Spinal cord (tissue), 10 donors: ENCODE results near the gene ANKRD34A. TPM values are rescaled to one million over a fixed set of nuclear protein-coding genes. Genes with fewer than 3 reads are reported as not detected.

ENCODE experiments used
- DNase-seq, 6 donors: peaks; one replicate each; pipeline versions ENCODE4 v3.0.0 to v3.0.0-alpha.2; 2013 to 2015; ENCODE audit warnings: low spot score in 6 of 6, low read depth in 4 of 6
- H3K27ac ChIP-seq: one replicate; pipeline ENCODE4 v1.5.1; 2013; ENCODE audit warnings: low read depth, low read length, control low read depth
- H3K27me3 ChIP-seq: one replicate; pipeline ENCODE4 v1.6.1; 2013; ENCODE audit warnings: low read length; ENCODE audit not compliant: control insufficient read depth, insufficient read depth
- H3K36me3 ChIP-seq: one replicate; pipeline ENCODE4 v1.6.1; 2013; ENCODE audit warnings: low read length; ENCODE audit not compliant: control insufficient read depth, insufficient read depth
- H3K4me1 ChIP-seq: one replicate; pipeline ENCODE4 v1.6.1; 2013; ENCODE audit warnings: low read length; ENCODE audit not compliant: control insufficient read depth, insufficient read depth
- H3K4me3 ChIP-seq: one replicate; pipeline ENCODE4 v1.5.1; 2013; ENCODE audit warnings: low read depth, low read length, control low read depth
- H3K9me3 ChIP-seq: one replicate; pipeline ENCODE4 v1.6.1; 2013; ENCODE audit warnings: low read length; ENCODE audit not compliant: control insufficient read depth, insufficient read depth
- WGBS: methylation state at CpG from one replicate; pipeline ENCODE4 v1.1.5; 2013; ENCODE audit warnings: missing lambda C conversion rate; ENCODE audit not compliant: insufficient coverage; 5-methylcytosine and 5-hydroxymethylcytosine counted together
- polyA plus RNA-seq, 2 donors: library from polyadenylated mRNA; unstranded; fragments of 120-200 nt; gene quantifications; one replicate each; pipeline ENCODE4 v1.2.1, GENCODE V29; 2013; ENCODE audit not compliant: insufficient read length in 2 of 2
- total RNA-seq, 2 donors: library from RNA; depleted of rRNA in 1 of 2; stranded (reverse); fragments of 120-200 nt in 1 of 2; fragments of >200 nt in 1 of 2; gene quantifications; one replicate each; pipeline versions ENCODE4 v1.2.3 to v1.2.4, GENCODE V29; 2013 to 2014
- donor health status: healthy.

ANKRD34A gene
- total and polyA plus RNA-seq, 4 donors, result 1.6 to 9.2 (median 5.2) TPM

DNA sequence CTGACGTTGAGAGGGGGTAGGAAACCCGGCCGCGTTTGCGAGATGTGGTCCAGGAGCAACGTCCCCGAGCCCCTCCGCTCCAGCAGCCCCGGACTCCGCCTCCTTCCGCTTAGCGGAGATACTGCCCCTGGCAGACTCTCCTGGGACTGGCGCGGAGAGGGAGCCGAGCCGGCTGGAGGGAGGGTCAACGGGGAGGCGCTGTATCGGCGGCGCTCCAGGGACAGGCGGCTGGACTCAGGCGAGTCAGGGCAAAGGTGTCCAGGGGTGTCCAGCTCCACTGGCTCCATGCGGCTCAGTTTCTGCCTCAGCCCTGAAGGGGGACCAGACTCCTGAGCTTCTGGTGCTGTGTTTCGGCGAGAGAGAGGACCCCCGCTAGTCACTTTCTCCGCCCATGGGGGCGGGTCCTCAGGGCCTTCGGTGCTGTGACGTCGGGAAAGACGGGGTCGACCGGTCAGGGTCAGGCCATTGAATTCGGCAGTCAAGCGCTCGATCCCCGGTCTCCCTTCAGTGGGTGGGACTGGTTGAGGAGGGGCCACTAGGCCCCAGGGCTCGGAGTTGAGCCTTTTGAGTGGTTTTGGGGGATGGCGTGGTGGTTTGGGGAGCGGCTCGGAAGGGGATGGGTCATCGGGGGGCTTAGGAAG lies 3.8 kb downstream of the ANKRD34A start:
- no peaks in the 10 kb centered on the region for H3K27me3 ChIP-seq
- 1% methylated on average over 43 of the region's 44 CpGs for WGBS
- peak in 3 of 6 donors; percentile 76 to 95 (median 93) for DNase-seq
- peak overlapping the region; percentile 94 for H3K27ac ChIP-seq
- no peaks in the 10 kb centered on the region for H3K9me3 ChIP-seq
- peaks cover 42% of the 10 kb centered on the region for H3K4me1 ChIP-seq
- H3K36me3 ChIP-seq, result no peaks in the 10 kb centered on the region
- peak overlapping the region; percentile 93 for H3K4me3 ChIP-seq

DNA sequence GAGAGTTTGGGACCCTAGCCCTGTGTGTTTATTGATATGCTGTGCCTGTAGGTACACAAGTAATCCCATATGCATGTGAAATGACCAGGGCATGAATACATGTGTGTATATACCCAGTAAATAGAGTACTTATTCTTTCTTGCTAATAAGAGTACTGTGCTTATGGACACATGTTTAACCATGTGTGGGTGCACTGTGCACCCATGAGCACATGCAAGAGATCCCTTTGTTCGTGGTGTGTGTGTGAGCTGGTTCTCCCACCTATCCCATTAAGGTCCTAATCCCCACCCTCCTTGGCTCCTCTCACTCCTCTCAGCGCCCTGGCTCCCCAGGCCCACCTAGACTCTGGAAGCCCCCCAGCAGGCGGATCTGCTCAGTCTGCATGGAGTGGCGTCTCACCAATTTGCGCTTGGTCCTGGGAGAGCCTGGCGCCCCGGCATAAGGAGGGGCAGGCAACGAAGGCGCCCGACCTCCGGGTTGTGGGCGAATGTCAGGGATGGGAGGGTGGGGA lies 4.4 kb downstream of the ANKRD34A start:
- Histone ChIP-seq H3K4me3 (peak overlapping the region; percentile 93), H3K9me3 (no peaks in the 10 kb centered on the region), H3K27ac (peak overlapping the region; percentile 94), H3K27me3 (no peaks in the 10 kb centered on the region), H3K36me3 (no peaks in the 10 kb centered on the region), H3K4me1 (peaks cover 42% of the 10 kb centered on the region)
- 5% methylated on average over 10 of the region's 12 CpGs for WGBS
- DNase-seq, result no peak

DNA sequence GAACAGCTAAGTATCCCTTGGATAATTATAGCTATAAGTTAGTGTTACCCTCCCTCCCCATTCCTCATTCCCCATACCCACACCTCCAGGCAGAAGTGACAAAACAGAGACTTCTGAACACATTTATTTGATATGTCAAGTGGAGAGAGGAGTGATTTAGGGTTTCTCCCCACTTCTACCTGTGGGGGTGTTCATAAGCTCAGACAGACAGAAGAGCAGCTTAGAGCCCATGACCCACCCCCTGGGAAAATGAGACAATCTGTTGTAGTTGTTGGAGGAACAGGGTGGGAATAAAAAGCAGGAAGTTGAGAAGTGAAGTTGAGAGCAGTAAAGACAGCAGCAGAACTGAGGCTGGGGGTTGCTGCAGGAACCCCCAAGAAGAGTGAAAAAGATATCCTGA lies 5.0 kb downstream of the ANKRD34A start:
- H3K27ac ChIP-seq, result no peak overlapping the region
- H3K9me3 ChIP-seq, result no peaks in the 10 kb centered on the region
- no peak for DNase-seq
- peaks cover 42% of the 10 kb centered on the region for H3K4me1 ChIP-seq
- H3K27me3 ChIP-seq, result no peaks in the 10 kb centered on the region
- no peak overlapping the region for H3K4me3 ChIP-seq
- no peaks in the 10 kb centered on the region for H3K36me3 ChIP-seq

DNA sequence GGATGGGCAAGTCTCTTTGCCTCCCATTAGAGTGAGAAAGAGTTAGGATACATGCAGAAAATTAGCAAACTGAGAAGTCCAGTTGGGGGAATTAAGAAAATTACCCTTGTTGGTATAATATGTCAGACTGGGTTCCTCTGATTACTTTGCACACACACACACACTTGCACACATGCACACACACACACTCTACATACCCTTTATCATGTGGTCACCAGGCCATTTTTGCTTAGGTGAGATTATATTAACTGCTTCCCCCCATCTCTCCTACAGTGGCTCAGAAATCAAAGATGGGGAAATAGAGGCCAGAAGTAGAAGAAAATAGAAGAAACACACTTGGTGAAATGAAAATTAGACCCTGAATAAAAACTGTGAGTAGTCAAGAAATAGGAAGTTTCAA lies 5.6 kb downstream of the ANKRD34A start:
- no peak for DNase-seq

DNA sequence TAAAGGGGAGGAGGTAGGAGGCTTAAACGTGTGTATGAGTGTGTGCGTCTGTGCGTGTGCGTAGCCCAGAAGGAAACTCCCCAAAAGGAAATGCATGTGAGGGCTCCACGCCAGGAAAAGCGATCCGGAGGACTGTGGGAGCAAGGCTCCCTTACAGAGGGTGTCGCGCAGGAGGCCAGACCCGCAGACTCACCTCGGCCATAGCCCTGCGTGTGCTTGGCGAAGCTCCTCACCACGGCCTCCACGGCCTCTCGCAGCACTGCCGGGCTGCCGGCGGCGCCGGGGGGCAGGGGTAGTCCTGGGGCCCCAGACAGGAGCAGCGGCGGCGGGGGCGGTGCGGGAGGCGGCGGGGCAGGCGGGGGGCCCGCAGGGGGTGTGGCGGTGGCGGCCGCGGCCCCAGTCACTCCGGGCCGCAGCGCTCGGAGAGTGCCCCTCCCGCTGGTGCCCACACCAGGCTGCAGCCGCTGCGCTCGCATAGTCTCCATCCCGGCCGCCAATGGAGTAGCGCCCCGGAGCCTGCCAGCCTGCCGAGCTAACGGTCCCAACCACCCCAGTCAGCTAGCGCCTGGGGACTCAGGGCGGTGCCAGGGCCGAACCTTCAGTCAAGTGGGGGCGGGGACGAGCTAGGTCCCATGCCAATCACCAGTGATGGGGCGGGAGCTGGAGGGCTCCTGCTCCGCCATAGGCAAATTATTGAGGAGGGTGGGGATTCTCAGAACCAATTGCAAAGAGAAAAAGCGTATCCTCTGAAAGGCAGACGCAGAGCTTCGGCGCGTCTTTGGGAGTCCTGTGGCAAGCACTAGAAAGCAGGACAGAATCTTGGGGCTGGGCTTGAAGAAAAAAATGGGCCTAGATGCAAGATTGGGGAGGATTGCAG lies 6.7 kb downstream of the ANKRD34A start, which contains the start of gene LIX1L:
TSS of gene LIX1L (minus strand) at position 575 of the 877 bp plus-strand sequence. CDS start at position 485, 90 bp downstream.
- H3K36me3 ChIP-seq, result no peaks in the 10 kb centered on the region
- H3K27me3 ChIP-seq, result no peaks in the 10 kb centered on the region
- H3K27ac ChIP-seq, result peak within 1 kb of the TSS; percentile 96
- H3K9me3 ChIP-seq, result no peaks in the 10 kb centered on the region
- 0% methylated on average over 60 of the region's 60 CpGs for WGBS
- peak; percentile 91 to 99 (median 94) for DNase-seq
- peaks cover 32% of the 10 kb centered on the region for H3K4me1 ChIP-seq
- peak within 1 kb of the TSS; percentile 83 for H3K4me3 ChIP-seq

More for the DNA sequence above, 5.6 kb downstream of the ANKRD34A start:
- Histone ChIP-seq H3K4me3 (no peak overlapping the region), H3K4me1 (peaks cover 40% of the 10 kb centered on the region), H3K9me3 (no peaks in the 10 kb centered on the region), H3K27ac (peak overlapping the region; percentile 96), H3K27me3 (no peaks in the 10 kb centered on the region), H3K36me3 (no peaks in the 10 kb centered on the region)

DNA sequence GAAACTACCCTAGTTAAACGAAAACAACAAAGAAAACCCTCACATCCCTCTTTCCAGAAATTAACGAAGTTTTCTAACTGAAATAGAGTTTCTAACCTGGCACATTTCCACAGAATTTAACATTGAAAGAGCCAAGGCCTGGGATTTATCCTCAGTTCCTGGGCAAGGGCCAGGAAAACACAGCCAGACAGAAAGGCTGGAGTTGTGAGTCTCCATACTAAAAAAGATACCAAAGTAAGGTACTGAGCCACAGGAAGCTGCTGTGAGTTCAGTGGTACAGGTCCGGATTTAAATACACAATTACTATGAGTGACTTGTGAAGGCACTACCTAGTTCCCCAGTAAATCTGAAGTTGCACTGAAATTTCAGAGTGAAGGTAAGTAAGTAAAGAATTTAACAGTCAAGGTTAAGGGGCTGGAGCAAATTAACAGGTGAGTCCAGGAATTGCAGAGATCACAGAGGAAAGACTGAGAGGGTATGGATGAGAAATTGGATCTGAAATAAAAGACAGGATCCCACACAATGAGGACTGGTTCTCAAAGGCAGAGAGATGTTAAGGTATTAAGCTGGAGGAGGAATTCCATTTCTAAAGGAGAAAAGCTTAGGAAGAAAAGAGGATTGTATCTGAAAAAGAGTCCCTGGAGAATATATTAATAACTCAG lies 7.5 kb downstream of the ANKRD34A start:
- H3K27ac ChIP-seq, result peak overlapping the region; percentile 96
- peaks cover 25% of the 10 kb centered on the region for H3K4me1 ChIP-seq
- WGBS, result 0% methylated on average over 1 of the region's 3 CpGs
- H3K27me3 ChIP-seq, result no peaks in the 10 kb centered on the region
- no peaks in the 10 kb centered on the region for H3K36me3 ChIP-seq
- peak overlapping the region; percentile 83 for H3K4me3 ChIP-seq
- DNase-seq, result peak in 3 of 6 donors; percentile 31 to 79 (median 72)
- H3K9me3 ChIP-seq, result no peaks in the 10 kb centered on the region

DNA sequence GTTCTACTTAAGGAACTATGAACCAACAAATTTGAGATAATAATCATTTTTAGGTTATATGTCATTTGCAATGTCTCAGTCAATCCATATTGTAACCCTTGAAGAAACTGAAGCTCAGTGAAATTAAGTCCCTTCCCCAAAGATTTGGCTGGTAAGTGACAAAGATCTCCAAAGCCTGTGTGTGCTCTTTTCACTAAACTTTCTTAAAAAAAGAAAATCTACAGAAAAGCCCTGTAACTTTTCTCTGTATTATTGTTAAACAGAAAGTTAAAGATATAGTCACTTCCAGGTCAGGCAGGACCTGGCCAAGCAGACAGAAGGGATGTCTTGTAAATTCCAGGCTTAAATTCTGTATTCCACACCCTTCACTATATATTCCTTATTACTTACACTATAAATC lies 8.0 kb downstream of the ANKRD34A start:
- peak overlapping the region; percentile 96 for H3K27ac ChIP-seq
- peak overlapping the region; percentile 83 for H3K4me3 ChIP-seq
- no peaks in the 10 kb centered on the region for H3K27me3 ChIP-seq
- no peaks in the 10 kb centered on the region for H3K9me3 ChIP-seq
- peaks cover 20% of the 10 kb centered on the region for H3K4me1 ChIP-seq
- no peak for DNase-seq
- H3K36me3 ChIP-seq, result no peaks in the 10 kb centered on the region

DNA sequence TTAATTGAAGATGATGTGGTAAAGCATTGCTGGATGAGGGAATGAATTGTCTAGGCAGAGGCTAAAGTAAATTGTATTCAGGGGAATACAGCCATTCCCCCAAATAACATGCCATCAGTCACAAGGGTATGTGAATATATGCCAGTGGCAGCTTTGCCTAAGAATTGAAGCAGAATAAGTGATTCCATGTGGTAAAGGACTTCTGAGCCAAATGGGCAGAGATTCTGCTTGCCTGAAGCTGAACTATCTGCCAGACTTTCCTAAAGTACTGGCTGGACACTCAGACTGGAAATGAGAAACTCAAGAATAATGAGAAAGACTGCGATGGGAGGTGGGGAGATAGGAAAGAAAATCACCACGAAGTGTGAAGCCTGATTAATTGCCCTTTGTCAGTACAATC lies 8.9 kb downstream of the ANKRD34A start:
- 40% methylated on average over 1 of the region's 2 CpGs for WGBS
- Histone ChIP-seq H3K27ac (peak overlapping the region; percentile 45), H3K27me3 (no peaks in the 10 kb centered on the region), H3K4me3 (peak overlapping the region; percentile 2), H3K9me3 (no peaks in the 10 kb centered on the region), H3K4me1 (peaks cover 10% of the 10 kb centered on the region), H3K36me3 (peaks cover 3% of the 10 kb centered on the region)
- DNase-seq, result peak in 2 of 6 donors; percentile 23 to 66

DNA sequence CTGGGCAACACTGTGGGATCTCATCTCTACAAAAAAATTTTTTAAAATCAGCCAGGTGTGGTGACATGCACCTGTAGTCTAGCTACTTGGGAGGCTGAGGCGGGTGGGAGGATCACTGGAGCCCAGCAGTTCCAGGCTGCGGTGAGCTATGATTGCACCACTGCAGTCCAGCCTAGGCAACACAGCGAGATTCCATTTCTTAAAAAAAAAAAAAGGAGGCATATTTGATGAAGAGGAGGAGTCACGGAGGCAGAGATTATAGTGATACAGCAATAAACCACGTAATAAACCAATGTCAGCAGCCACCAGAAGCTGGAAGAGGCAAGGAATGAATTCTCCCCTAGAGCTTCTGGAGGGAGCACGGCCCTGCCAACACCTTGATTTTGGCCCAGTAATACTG lies 10.5 kb downstream of the ANKRD34A start:
- Histone ChIP-seq H3K9me3 (no peaks in the 10 kb centered on the region), H3K4me1 (peaks cover 5% of the 10 kb centered on the region), H3K36me3 (peaks cover 3% of the 10 kb centered on the region), H3K27me3 (no peaks in the 10 kb centered on the region), H3K27ac (no peak overlapping the region), H3K4me3 (no peak overlapping the region)
- no peak for DNase-seq
- 100% methylated on average over 1 of the region's 6 CpGs for WGBS
